Transverse colon (tissue), 3 donors: ENCODE results near the gene GNA12.

Experiments used
- EP300 ChIP-seq: sonication (generic); formaldehyde crosslinking; IDR thresholded peaks from one replicate; pipeline ENCODE4 v1.6.1; 2017; ENCODE audit warnings: antibody characterized with exemption, low read depth
- POLR2A ChIP-seq: fragments of 450-650 bp; IDR thresholded peaks from one replicate; pipeline ENCODE4 v1.6.1; 2016; ENCODE audit warnings: antibody characterized with exemption, mild to moderate bottlenecking, moderate library complexity
- TF ChIP-seq, protein P1 (sequence below), 5 experiments: fragments of 200-600 bp in 3 of 5; fragments of 450-650 bp in 2 of 5; sonication (generic) in 3 of 5; IDR thresholded peaks; 1 replicate in 2 of 5; 2 replicates in 3 of 5; pipeline ENCODE4 v1.5.1; 2016 to 2017; ENCODE audit warnings: antibody characterized with exemption in 5 of 5, inconsistent platforms in 3 of 5, mild to moderate bottlenecking in 2 of 5, moderate library complexity in 1 of 5

- TF ChIP-seq, protein P1, sequence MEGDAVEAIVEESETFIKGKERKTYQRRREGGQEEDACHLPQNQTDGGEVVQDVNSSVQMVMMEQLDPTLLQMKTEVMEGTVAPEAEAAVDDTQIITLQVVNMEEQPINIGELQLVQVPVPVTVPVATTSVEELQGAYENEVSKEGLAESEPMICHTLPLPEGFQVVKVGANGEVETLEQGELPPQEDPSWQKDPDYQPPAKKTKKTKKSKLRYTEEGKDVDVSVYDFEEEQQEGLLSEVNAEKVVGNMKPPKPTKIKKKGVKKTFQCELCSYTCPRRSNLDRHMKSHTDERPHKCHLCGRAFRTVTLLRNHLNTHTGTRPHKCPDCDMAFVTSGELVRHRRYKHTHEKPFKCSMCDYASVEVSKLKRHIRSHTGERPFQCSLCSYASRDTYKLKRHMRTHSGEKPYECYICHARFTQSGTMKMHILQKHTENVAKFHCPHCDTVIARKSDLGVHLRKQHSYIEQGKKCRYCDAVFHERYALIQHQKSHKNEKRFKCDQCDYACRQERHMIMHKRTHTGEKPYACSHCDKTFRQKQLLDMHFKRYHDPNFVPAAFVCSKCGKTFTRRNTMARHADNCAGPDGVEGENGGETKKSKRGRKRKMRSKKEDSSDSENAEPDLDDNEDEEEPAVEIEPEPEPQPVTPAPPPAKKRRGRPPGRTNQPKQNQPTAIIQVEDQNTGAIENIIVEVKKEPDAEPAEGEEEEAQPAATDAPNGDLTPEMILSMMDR (IDR thresholded peaks at IDR 0.05): no peak
- no peak for TF ChIP-seq POLR2A
- TF ChIP-seq EP300: no peak
Observed at GRCh38 chr7:2792856-2793487, 51.1 kb downstream of the GNA12 start.
